GM19395 (cell line): Measurements from ENCODE around the gene OSGIN1.

Experiments
- ATAC-seq: cut with Tn5 transposase; IDR thresholded peaks from one replicate; pipeline ENCODE4 v1.9.1; 2021; ENCODE audit warnings: mild to moderate bottlenecking, moderate library complexity; ENCODE audit not compliant: unreplicated experiment

OSGIN1 gene

GRCh38 chr16:83995754-83996153 lies 42.7 kb downstream of the OSGIN1 start:
- ATAC-seq: no peak

GRCh38 chr16:83996481-83997252 lies 43.6 kb downstream of the OSGIN1 start:
- no peak for ATAC-seq

GRCh38 chr16:83998091-83998490 lies 45.1 kb downstream of the OSGIN1 start:
- ATAC-seq: no peak

DNA sequence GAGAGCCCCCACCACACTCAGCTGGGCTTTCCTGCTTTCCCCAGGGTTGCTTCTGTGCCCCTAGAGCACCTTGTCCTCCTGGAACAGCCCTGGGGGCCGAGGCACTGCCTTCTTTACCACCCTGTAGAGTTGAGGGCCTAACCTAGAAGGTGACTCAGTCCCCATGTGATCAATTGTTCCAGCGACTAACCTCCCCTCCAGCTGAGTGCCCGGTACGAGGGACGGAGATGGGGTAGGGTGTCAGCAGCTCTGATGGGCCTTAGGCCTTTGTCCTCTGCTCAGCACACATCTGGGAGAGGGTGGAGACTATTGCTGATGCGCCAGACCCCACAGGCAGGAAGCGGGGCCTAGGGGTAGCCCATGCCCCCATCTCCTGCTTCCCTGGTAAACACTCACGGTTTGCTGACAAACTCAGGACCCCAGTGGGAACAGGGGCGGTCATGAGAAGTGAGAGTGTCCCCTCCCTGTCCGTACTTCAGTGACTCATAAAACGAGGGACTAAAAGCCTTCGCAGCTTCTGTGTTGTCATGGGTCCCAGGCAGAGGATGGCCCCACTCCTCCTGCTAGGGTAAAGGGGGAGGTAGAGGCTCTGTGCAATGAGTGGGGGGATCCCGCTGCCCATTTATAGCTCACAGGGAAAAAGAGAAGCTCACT lies 48.1 kb downstream of the OSGIN1 start:
- ATAC-seq: no peak

GRCh38 chr16:84001726-84002125 lies 48.7 kb downstream of the OSGIN1 start:
- ATAC-seq: no peak

- no peak for ATAC-seq
Observed at GRCh38 chr16:84003038-84003437, 50.0 kb downstream of the OSGIN1 start.

DNA sequence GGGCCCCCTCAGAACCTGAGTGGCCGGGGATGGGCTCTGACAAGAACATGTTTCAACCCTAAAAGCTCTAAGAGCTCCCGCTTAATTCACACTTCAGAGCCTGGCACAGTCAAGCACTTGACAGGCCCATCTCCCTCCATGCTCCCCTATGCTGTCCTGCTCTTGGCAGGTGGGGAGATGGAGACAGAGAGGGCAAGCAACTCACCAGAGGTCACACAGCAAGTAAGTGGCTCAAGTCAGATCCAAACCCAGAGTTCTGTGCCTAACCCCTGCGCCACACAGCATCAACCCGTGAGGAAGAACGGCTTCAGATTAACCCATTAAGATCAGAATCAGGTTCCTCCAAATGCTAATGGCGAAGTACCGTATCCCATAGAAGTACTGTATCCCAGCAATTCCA lies 51.4 kb downstream of the OSGIN1 start:
- no peak for ATAC-seq

- no peak for ATAC-seq
Observed at GRCh38 chr16:84005391-84005790, 52.4 kb downstream of the OSGIN1 start.

DNA sequence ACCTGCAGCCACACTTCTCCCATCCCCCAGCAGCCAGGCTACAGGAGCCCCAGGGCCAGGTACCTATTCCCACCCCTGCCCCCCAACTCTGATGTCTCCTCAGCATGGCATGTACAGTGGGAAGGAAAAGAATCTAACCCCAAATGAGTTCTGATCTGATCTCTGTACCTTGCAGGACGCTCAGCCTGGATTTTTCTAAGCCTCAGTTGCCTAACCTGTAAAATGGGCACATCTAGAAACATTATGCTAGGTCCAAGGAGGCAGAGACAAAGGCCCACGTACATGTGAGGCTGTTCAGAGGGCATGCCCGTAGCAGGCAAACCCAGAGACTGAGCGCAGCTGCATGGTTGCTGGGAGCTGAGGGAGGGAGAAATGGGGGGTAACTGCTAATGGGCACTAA lies 54.5 kb downstream of the OSGIN1 start:
- no peak for ATAC-seq

DNA sequence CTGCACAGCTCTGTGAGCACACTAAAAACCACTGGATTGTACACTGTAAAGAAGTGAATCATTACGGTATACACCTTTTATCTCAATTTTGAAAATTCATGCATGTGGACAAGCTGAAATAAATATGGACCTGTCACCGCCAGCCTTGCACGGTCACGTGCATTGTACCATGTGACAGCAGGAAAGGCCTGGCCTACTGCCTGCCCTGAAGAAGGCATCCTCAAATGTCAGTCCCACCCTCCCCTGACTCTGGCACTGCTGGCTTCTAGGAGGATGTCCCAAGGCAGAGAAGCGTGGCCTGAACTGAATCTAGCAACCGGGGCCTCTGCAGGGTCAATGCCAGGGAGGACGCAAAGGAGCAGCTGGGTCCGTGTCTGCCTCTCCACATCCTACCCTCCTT lies 54.9 kb downstream of the OSGIN1 start:
- ATAC-seq: no peak

DNA sequence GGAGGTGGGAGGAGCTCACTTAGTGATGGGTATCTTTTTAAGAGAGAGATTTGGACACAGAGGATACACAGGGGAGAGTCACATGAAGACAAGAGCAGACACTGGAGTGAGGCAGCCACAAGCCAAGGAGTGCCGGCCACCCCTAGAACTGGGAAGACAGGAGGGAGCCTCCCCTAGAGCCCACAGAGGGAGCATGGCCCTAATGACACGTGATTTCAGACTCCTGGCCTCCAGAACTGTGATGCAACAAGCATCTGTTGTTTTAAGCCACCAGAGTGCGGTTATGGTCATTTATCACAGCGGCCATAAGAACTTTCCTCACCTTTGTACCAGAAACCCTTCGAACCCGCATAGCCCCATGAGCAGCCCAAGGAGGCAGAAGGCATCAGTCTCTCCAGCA lies 56.2 kb downstream of the OSGIN1 start:
- ATAC-seq: no peak

DNA sequence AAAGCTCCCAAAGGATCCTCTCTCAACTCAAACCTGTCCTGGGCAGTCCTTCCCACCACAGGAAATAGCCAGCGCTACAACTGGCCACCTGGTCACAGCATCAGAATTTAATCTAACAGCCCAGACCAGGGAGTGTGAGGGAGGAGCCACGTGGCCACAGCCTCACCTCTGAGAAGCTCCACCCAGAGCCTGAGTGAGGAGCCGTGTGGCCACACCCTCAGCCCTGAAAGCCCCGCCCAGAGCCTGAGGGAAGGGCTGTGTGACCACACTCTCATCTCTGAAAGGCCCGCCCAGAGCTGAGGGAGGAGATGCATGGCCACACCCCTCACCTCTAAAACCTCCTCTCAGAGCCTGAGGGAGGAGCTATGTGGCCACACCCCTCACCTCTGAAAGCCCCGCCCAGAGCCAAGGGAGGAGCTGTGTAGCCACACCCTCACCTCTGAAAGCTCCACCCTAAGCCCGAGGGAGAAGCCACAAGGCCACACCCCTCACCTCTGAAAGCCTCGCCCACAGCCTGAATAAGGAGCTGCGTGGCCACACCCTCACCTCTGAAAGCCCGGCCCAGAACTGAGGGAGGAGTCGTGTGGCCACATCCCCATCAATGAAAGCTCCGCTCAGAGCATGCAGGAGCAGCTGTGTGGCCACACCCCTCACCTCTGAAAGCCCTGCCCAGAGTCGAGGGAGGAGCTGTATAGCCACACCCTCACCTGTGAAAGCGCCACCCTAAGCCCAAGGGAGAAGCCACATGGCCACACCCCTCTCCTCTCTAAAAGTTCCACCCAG lies 60.9 kb downstream of the OSGIN1 start:
- peak; percentile 74 for ATAC-seq

GRCh38 chr16:84014570-84015327 lies 61.7 kb downstream of the OSGIN1 start:
- ATAC-seq: no peak

DNA sequence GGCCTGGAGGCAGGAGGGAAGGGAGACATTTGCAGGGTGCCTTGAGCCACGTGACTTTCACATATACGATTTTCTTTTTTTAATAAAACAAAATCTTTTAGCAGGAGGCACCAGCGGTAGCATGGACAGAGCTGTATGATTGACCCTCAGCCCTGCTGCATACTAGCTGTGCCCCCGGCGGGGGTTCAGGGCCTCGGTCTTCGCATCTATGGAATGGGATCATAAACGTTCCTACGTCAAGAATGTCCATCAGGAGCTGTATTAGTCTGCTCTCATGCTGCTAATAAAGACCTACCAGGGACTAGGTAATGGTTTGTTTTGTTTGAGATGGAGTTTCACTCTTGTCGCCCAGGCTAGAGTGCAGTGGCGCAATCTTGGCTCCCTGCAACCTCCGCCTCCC lies 62.4 kb downstream of the OSGIN1 start:
- no peak for ATAC-seq
